HG03520 (cell line): Measurements from ENCODE around the gene ANGPT4.
"Not testable (repeated sequence)": the region's sequence is repeated elsewhere in the genome, so short reads cannot be mapped to it uniquely, and the experiment has no call there.

Experiments
- ATAC-seq: cut with Tn5 transposase; IDR thresholded peaks from one replicate; pipeline ENCODE4 v1.9.1; 2021; ENCODE audit warnings: mild to moderate bottlenecking, moderate library complexity; ENCODE audit not compliant: unreplicated experiment

ANGPT4 gene

DNA sequence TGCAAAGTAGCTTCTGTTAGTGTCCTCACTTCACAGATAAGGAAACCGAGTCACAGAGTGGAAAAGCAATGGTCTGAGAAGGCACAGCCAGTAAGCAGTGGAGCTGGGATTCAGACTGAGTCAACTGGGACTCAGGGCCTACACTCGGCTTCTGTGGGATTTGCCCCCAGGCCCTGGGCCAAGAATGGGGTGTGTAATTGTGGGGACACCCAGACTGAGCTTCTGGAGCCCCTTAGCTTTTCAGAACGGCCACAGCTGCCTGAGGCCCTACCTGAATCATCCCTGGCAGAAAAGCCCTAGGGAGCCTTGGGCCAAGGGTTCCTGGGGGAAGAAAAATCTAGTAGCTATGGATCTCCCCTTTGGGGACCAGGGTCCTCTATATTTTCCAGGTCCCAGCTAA lies 6.5 kb downstream of the ANGPT4 start:
- no peak for ATAC-seq

DNA sequence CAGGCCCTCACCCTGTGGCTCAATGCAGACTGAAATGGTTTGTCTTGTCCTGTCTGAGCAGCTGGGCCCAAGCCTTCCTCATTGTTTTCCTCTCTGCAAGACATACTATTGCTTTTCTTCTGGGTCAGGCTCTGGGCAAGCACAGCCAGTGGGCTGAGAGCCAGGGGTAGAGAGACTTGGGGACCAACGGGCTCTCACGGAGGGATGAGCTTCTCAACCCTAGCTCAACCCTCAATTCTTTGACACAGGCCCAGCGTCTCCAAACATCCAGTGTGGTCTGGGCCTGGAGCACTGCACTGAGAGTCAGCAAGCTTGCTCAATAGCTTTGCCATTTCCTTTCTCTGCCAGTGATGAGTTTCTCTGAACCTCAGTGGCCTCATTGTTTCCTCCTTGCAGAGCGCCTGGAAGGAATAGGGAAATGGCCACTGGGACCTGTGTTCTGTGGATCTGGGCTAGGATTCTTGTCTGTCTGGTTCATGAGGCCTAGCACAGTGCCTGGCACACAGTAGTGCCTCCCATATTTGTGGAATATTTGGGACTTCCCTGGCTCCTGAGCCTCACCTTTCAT lies 9.3 kb downstream of the ANGPT4 start:
- ATAC-seq: no peak

DNA sequence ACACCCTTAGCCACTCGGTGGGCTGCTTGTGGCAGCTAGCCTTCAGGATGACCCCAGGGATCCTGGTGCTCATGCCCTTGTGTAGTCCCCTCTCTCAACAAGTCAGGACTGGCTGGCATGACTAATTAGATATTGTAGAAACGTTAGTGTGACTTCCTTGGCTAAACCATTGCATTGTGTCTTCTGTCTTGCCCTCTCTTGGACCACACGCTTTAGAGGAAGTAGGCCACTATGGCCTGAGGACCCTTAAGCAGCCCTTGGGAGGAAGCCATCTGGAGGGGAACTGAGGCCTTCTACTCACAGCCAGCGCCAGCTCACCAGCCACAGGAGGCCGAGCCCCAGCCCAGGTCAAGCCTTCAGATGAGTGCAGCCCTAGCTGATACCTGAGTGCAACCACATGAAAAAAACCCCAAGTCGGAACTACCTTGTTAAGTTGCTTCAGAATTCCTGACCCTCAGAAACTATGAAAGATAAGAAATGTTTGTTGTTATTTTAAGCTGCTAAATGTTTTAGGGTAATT lies 10.1 kb downstream of the ANGPT4 start:
- no peak for ATAC-seq

DNA sequence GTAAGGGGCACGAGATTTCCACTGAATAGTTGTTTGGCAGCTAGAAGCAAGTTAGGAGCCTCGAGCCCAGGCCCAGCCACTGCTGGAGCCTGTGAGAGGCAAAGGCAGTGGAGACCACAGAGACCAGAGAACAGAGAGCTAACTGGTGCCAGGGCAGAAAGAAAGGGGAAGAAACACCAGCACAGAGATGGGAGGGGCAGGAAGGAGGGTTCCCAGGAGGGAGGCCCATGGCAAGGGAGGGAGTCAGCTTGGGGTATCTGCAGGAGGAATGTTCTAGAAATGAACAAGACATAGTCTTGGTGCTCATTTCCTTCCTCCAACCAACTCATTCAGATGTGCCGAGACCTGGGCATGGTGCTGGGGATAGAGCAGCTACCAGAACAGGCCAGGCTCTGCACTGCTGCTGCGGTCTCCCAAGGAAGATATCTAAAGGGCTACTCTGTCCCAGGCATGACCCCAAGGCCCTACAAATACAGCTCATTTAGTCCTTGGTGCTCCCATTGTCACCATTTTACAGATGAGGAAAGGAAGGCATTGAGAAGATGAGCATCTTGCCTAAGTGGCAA lies 10.7 kb downstream of the ANGPT4 start:
- no peak for ATAC-seq

DNA sequence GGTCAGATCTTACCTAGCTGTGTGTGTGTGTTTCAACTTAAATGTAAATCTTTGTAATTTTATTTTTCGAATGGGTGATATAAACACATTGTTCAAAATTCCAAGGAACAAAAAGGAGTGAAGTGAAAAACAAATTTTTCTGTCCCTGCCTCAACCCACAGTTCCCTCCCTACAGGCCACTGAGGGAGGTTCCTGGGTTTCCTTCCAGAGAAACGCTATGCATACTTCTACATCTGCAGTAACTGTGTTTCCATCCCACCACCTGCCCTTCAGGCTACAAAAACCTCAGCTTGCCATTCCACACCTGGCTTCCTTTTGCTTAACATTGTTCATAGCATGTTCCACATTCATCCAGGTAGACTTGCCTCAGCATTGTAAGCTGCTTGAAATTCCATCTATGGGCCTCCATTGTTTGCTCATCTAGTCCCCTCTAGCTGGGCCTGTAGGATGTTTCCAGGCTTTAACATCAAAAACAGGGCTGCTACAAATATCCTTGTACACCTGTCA lies 12.0 kb downstream of the ANGPT4 start:
- no peak for ATAC-seq

DNA sequence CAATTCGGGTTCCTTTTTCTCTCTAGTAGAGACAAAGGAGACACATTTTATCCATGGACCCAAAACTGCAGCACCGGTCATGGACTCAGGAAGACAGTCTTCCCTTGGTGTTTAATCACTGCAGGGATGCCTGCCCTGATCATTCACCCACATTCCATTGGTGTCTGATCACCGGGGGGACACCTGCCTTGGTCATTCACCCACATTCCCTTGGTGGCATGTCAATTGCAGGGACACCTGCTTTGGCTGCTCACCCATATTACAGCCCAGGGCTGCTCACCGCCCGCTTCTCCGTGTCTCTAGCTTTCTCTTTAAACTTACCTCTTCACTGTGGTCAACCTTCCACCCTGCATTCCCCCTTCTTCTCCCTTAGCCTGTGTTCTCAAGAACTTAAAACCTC lies 18.7 kb downstream of the ANGPT4 start:
- not testable (repeated sequence) for ATAC-seq

DNA sequence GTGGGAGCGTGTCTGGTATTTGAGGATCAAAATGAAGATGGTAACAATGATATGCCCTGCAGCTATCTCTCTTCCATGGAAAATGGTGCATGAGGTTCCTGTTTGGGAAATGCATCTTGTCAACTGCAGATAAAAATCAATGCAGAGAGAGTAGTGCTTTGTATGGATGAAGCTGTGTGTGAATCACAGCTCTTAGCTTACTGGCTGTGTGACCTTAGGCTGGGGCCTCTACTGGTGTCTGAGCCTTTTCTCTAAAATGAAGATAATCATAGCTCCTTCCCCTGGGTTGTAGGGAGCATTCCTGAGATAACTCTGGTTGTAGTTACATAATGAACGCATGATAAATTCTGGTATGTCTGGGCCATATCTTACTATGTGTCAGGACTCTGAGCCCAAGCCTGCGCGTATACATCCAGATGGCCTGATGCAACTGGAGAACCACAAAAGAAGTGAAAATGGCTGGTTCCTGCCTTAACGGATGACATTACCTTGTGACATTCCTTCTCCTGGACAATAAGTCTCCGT lies 19.6 kb downstream of the ANGPT4 start:
- no peak for ATAC-seq

DNA sequence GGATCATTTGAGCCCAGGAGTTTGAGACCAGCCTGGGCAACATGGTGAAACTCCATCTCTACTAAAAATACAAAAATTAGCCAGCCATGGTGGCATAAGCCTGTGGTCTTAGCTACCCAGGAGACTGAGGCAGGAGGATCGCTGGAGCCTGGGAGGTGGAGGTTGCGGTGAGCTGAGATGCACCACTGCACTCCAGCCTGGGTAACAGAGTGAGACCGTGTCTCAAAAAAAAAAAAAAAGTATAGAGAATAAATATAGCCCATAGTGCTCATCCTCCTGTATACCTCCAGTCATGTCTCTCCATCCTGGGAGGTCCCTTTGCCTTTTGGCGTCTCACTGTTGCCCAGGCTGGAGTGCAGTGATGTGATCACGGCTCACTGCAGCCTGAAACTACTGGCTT lies 23.8 kb downstream of the ANGPT4 start:
- not testable (repeated sequence) for ATAC-seq

DNA sequence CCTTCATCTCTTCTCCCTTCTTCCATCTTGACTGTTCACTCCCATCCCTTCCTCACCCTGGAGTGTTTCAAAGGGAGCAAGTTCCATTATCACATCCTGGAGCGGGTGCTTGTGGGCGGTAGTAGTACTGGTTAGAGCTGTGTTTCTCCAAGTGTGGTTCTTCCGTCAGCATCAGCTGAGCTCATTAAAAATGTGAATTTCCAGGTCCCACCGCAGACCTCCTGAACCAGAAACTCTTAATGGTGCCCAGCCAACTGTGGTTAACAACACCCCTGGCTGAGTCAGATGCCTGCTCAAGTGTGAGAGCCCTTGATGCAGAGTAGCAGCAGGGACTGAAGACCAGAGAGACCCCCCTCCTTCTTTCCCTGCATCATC lies 24.4 kb downstream of the ANGPT4 start:
- no peak for ATAC-seq

DNA sequence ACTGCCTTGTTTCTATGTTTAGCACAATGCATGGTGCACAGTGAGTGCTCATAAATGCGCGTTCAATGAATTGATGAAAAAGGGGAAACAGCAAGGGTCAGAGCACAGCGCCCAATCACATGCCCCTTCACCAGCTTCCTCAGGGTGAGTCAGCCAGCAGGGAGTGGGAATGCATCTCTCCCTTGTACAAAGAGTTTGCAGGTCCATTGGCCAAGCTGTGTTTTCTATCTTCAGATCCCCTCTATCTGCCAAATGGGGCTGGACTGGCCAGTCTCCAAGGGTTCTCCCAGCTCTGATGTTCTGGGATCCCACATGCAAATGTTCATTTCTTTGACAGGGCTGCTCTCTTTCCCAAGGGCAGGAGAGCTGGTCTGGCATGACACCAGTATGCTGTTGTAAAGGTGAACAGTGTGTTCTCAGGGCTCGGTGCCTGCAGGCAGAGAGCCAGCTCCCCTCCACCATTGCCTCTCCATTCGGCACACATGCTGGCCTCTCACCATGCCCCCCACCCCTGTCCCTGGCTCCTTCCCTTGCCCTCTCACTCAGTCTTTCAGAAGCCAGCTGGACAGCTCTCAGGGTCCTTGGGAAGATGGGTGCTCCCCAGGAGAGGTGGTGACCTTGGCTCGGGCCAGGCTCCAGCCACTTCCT lies 25.0 kb downstream of the ANGPT4 start:
- ATAC-seq: no peak

DNA sequence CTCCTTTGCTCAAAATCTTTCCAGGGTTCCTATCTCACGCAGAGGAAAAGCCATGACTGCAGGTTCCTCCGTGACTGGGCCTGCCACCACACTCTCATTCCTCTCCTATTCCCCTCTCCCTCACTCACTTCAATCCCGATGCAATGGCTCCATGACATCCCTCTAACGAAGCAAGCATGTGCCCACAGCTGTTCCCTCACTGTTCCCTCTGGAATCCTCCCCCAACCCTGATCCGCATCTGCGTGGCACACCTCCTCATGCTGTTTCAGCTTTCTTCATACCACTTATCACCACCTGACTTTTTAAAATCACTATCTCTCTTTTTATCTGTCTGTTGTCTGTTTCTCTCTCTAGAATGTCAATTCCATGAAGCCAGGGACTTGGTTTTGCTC lies 25.5 kb downstream of the ANGPT4 start:
- ATAC-seq: no peak

DNA sequence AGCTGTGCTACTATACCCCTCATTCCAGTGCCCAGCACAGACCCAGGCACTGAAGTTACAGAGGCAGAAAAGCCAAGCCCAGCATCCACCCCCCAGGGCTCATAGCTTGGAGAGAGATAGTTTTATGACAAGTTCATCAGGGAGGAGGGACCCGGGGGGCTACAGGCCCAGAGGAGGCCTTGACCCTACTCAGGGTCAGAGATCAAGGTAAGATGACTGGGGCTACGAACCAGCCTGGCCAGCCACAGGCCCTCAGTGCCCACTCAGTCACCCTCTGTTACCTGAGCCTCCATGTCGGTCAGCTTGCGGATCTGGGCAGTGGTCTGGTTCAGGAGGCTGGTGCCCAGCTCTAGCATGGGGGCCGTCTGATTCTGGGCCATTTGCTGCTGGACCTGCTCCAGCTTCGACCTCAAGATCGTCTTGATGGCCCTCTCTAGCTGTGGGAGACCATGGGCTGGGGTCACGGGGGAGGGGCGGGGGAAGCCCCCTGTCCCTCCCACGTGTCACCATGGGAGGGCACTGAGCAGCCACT lies 26.1 kb downstream of the ANGPT4 start:
- ATAC-seq: no peak

DNA sequence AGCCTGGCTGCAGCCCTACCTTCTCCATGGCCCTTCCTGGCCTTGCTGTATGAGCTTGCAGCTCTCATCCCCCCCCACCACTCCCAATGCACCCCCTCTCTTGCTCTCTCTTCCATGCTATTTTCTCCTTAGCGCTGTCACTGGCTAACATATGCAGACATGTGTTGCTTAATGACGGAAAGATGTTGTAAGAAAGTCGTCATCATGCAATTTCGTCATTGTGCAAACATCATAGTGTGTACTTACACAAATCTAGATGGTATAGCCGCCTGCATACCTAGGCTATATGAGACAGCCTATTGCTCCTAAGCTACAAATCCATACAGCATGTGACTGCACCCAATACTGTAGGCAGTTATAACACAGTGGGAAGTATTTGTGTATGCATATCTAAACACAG lies 27.0 kb downstream of the ANGPT4 start:
- no peak for ATAC-seq

DNA sequence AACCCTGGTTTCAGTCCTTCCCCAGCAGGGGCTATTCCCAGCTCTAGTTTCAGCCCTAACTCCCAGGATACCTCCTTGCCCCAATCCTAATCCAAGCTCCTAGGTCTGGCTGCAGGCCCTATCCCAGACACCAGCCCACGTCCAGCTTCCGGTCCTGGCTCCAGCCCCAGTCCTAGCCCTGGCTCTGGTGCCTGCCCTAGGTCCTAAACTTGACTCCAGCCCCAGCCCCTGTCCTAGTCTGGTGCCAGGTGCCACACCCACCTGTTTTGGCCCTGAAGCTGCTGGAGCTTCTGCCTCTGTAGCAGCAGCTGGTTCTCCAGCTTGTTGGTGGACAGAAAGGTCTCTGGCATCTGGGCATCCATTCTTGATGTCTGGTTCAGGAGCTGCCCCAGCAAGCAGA lies 28.1 kb downstream of the ANGPT4 start:
- ATAC-seq: no peak

DNA sequence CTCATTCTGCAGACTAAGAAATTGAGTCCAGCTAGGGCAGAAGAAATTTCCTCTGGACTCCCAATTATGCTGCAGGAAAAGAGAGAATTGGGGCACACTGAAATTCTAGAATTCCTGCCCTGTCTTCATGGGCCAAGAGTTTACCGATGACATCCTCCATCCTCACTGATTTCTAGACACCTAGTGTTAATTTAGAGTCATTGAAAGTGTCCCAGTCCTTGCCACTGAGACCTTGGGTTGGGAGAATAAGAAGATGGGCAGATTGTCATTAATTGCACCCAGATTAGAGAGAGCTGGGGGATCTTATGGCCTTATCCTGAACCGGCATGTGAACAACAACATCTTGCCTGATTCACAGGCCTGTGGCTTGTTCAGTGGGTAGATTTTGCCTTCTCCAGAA lies 29.0 kb downstream of the ANGPT4 start:
- ATAC-seq: no peak

DNA sequence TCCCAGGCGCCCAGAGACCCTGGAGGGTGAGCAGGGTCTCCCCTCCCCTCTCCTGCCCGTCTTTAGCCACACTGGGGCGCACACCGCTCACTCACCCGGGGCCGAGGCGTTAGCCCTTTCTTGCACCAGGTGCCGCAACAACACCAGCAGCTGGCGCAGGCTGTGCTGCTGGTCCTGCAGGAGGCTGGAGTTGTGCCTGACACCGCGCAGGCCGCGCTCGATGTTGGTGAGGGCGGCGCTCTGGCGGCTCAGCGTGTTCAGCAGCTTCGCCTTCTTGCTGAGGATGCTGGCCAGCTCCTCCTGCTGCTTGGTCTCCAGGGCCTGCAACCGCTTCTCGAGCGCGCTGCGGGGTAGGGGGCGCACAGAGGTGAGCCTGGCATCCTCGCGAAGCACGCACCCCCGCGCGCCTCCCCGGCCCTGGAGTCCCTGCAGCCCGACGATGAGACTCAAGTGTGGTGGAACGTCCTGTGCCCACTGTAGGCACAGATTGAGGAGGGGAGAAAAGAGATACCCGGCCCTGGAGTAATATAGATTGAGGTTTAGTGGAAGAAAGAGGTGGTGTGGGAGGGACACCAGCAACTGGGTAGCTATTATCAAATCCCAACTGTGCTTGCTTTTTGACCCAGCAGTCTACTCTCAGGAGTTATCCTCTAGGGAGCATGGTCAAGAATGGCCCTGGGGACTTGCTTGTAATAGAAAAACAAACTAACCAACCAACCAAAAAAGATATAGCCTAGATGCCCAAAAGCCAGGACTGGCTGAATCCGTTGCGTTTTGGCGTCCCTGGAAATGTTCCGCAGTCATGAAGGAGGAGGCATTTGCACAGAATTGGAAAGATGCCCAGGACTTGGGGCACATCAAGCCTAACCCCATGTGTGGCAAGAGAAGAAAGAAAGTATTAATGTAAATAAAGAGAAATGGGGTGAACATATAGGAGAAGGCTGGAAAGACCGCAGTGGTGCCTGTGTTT lies 30.9 kb downstream of the ANGPT4 start:
- ATAC-seq: no peak

DNA sequence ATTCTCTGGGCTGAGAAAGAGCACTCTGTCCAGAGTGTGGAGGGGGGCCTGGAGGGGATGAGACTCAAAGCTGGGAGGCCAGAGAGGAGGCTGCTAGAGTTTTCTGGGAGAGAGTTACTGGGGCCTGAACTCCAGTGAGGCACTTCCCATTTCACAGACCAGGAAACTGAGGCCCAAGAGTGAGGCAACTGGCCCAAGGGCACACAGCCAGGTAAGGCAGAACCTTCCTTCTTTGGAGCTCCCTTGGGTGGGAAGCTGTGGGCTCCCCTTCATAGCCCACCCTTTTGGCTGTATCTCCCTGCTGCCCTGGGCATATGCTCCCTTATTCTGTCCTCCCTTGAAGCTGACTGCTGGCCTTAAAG lies 34.4 kb downstream of the ANGPT4 start:
- no peak for ATAC-seq

DNA sequence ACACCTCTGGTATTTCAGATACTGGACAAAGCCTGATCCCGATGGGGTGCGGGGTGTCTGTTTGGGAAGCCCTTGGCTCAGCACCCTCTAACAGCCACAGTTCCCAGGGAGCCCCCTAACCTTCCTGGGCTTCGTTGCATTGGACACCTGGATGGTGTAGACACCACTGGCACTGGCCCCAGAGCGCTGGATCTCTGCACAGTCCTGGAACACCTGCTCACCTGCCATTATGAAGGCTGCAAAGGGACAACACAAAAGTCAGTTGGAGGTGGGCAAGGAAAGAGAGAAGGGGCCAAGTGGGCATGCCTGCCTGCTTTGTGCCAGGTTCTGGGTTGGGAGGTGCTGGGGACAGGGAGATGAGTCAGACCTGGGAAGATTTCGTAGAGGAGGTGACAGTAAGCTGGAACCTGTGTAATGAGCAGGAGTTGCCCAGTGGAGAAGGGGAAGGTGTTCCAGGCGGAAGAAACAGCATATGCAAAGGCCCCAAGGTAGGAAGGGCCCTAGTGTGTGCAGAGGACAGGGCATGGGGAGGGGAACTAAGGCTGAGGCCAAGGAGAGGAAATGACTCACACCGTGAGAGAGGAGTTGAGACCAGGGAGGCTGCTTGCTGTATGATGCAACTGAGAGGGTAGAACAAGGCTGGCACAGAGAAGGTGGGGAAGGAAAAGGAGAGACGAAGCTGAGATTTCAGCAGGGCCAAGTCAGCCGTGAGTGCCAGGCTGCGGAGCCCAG lies 34.9 kb downstream of the ANGPT4 start:
- no peak for ATAC-seq

DNA sequence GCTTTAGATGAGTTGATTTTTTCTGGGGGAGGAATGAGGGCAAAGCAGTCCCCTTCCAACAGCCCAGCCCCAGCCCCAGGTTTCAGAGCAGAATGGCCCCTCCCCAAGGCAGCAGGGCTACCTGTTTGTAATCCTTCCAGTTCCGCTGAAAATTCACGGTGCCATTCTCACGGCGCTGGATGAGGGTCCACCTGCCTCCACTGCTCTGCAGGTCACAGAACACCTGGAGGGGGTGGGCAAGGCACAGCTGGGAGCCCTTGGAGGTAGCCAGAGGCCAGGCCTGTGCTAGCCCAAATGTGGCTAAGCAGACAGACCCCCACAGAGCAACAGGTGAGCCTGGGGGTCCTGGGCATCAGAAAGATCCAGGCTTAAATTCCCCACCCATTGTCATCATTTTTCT lies 36.5 kb downstream of the ANGPT4 start:
- no peak for ATAC-seq
